GM19372 (cell line): ENCODE measurements around the gene SLC18A2.
"Not testable (repeated sequence)": the region's sequence is repeated elsewhere in the genome, so short reads cannot be mapped to it uniquely, and the experiment has no call there.

Source experiments
- ATAC-seq: cut with Tn5 transposase; IDR thresholded peaks from one replicate; pipeline ENCODE4 v1.9.1; 2021; ENCODE audit warnings: mild to moderate bottlenecking, low read depth, moderate library complexity; ENCODE audit not compliant: unreplicated experiment

The SLC18A2 gene

DNA sequence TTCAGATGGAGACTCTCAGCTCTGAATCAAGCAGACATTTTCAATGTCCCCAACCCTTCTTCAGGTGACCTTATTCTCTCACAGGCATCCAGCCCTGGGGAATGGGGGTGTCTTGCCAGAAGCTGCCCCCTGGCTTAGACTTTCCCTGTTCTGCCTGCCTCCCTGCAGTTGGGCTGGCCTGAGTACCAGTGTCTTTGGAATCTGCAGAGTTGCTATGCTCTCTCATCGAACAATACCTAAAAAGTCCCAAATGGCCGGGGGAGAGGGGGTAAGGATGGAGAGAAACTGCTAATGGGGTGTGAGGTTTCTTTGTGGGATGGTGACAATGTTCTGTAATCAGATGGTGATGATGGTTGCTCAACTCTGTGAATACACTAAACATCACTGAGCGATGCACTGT is 20.6 kb downstream of the SLC18A2 start:
- no peak for ATAC-seq

DNA sequence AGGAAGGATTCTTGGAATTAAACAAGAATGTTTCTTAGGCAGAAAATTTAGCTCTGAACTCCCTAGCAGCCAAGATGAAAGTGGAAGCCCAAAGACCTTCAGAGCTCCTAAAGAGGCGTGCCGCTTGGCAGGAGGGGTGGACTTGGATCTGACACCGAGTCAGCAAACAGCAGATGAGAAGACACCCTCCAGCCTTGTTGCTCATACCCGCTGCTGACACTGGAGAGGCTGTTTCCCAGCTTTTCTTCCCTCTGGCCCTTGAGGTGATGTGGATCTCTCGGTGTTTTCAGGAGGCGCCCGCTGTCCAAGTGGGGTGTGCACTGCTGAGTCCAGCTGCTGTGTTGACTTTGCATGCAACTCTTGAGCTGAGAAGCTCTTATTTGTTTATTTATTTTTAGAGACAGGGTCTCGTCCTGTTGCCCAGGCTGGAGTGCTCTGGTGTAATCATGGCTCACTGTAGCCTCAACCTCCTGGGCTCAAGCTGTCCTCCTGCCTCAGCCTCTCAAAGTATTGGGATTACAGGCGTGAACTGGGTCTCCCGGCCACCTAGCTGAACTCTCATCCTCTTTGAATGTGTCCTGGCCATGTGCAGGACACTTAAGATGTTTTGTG is 21.5 kb downstream of the SLC18A2 start:
- ATAC-seq: no peak

DNA sequence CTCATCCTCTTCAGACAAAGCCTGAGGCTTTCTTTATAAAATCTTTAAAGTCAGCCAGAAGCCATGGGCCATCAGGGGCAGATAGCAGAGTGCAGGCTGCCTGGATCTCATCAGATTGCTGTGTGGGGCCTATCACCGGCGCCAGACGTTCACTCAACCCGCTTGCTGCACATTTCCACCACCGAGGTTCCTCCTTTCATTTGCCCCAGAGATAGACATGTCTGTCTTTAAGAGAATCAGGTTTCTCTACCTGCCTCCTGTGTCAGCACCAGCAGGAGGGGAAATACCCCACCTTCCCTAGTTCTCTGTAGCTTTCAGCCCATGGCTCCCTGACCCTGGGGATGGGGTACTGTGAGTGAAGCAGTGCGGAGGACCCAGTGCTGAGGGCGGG is 22.0 kb downstream of the SLC18A2 start:
- no peak for ATAC-seq

DNA sequence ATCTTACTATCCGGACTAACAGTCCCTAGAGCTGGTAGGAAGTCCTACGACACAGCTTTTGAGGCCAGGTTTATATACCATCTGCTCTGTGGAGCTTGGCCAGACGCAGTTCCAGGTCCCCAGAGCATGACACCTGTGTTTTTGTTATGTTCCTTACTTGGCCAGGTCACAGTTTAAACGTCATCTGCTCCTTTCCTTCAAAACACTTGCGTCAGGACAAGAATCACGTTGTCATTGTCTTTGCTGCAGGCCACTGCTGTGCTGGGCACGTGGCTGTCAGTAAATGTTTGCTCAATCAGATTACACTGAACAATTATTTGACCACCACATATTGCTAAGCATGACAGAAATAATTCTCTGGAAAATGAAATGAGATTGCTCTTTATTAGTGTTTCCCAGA is 23.9 kb downstream of the SLC18A2 start:
- no peak for ATAC-seq

DNA sequence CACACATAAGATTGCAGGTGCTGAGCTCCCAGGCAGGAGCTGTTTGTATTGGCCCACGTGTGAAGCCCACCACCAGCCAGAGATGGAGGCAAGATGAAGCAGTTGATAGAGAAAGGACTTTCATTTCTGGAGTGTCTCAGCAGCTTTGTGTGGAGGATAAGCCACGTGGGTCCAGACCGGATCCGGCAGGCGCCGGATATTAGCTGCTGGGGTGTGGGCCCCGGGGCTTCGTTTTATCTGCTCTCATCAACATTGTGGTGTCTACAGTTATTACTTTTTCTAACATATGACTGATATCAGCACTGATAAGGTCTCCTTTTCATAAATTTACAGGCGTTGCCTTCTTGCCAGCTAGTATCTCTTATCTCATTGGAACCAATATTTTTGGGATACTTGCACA is 25.5 kb downstream of the SLC18A2 start:
- ATAC-seq: no peak

DNA sequence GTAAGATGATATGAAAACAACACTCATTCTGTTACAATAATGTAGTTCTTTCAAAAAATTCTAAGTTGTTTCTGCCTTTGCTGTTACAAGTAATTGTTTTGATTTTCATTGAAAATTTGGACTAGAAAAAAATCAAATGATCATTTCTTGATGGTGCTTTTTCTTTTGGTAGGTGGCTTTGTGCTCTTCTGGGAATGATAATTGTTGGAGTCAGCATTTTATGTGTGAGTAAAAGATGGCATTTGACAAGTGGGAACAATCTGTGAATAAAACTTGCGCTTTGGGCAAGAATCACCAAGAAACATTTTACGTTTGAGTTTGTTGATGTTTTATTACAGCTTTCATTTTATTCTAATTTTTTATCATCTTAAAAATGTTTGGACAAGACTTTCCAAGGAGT is 25.9 kb downstream of the SLC18A2 start:
- ATAC-seq: no peak

DNA sequence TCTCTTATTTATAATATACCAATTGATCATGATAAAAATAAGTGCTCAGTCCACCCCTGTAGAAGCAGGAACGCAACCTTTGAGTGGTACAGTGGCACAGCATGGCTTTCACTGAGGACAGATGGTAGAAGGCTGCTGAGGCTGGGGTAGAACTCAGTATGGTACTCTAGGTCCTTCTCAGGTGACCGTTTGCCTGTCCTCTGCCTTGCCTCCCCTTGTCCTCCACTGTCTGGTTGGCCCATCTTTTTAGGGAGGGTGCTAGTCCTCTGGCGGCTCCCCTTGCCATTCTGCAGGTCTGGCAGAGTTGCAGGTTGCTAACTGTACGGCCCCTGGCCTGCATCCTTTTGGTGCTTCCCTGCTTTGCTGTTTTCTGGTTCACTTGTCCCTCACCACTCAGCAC is 27.3 kb downstream of the SLC18A2 start:
- ATAC-seq: no peak

DNA sequence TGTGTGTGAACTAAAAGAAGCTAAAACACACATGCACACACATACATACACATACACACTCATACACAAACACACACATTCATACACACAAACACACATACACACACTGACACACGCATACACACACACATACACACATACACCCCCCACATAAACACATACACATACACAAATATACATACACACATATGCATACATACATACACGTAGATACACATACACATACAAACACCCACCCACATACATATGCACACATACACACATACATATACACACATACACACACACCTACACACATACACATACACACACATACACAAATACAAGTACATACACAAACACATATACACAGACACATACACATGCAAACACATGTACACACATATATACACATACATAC is 28.0 kb downstream of the SLC18A2 start:
- no peak for ATAC-seq

DNA sequence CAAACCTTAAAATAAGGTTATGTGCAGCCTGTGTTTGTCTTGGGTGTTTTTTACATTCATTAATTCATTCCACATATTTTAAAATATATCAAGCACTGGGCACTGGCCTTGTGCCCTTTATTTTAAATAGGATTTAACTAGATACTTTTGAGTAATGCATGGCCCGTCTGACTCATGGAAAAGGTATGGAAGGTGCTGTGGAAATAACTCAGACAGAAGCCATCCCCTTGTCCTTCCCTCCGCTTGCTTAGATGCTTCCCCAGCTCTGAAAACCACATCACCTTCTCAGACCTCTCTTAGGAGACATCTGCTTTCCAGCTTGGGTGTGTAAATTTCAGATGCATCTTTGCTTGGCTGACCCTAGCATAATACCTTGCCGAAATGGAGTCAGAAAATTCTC is 30.5 kb downstream of the SLC18A2 start:
- ATAC-seq: no peak

DNA sequence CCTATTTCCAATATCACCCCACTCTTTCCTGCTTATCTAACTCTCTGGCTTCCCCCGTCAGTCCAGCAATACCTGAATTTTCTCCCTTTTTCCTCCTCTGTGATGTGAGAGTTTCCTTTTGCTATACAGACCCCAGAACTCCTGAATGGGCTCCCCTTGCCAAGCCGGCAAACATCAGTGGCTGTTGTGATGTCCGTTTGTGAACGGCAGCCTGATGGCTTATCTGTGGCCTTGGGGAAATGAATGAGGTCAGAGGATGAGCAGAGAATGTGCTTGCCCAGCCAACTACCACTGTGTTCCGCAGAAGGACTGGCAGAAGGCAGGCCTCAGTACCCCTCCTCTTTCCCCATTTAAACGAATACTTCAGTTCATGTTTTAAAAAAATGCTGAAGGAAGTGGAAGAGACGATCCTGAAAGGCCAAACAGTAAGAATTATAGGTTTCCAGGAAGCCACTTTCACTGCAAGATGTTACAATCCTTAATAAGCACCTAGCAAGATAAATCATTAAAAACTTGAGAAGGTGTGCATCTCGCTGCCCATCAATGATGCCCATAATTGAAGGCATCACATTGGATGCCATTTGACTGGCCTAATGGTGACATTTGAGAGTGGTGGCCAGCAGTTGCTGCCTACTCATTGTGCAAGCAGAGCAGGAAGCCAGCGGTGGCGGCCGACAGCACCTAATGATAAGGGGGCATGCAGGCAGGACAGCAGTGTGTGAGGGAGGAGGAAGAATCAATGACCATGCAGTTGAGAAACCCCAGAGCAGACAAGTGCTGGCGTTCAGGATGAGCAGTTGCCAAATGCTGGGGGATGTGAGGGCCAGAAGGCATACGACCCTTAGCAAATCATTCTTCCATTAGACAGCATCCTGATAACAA is 31.5 kb downstream of the SLC18A2 start:
- ATAC-seq: no peak

DNA sequence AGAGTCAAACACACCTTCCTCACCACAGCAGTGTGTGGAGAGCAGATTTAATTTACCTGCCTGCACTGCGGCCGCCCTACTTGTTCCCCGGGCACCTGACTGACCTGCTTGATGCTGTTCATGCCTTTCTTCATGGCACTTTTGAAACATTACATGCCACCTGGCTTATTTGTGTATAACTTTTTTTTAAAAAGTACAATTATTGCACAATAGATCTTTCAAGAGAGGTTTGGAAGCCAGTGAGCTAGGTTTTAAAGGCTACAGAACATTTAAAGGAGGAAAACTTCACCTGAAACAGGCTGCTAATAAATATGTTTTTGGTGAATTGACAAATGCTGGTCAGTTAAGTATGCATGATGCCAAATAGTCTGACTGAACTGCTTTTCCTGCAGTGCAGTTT is 33.1 kb downstream of the SLC18A2 start:
- ATAC-seq: no peak

DNA sequence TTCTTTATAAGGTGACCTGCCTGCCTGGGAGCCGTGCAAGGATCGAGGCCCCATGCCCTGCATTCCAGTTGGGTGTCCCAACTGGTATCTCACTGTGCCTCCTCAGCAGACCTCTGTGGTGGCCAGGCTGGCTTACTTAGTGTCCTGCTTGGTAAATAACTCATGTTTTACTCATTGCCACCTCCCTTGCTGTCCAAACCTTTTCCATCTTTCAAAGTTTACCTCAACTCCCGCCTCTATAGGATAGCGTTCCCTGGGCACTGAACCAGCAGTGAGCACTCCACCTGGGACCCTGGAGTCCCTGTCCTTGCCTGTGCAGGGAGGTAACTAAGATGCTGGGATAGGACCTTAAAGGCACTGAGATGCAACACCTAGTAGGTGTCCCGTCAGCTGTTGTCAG is 33.6 kb downstream of the SLC18A2 start:
- no peak for ATAC-seq

DNA sequence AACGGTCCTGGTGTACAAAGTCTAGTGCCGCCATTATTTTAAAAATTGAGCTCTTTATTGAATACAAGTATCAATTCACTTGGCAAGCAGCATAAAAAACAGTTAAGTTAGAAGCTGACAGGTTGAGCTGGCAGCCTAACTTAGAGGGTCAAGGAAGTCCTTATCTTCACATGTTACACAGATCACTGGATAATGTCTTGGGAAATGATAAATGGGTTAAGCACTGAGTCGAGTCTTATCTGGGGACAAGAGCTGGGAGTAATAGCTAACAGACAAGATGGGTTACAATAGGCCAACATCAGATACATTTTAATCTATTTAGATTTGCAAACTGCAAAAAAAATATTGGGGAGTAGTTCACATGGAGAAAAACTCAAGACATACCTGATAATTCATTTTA is 34.2 kb downstream of the SLC18A2 start:
- no peak for ATAC-seq

DNA sequence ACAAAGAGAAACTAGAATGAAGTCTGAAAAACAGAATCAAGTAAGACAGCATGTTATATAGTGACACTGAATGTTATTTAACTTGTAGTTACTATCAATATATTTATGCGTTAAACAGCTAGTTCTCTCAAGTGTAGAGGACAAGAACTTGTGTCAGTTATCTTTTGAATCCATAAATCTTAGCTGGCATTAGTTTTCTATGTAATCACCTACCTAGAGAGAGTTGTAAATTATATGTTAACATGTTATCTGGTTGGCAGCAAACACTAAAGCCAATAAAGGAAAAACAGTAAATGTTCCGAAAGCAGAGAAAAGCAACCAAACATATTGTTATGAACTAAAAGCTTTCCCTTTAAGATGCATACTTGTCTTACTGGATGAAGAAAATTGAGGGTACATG is 36.8 kb downstream of the SLC18A2 start:
- ATAC-seq: no peak

DNA sequence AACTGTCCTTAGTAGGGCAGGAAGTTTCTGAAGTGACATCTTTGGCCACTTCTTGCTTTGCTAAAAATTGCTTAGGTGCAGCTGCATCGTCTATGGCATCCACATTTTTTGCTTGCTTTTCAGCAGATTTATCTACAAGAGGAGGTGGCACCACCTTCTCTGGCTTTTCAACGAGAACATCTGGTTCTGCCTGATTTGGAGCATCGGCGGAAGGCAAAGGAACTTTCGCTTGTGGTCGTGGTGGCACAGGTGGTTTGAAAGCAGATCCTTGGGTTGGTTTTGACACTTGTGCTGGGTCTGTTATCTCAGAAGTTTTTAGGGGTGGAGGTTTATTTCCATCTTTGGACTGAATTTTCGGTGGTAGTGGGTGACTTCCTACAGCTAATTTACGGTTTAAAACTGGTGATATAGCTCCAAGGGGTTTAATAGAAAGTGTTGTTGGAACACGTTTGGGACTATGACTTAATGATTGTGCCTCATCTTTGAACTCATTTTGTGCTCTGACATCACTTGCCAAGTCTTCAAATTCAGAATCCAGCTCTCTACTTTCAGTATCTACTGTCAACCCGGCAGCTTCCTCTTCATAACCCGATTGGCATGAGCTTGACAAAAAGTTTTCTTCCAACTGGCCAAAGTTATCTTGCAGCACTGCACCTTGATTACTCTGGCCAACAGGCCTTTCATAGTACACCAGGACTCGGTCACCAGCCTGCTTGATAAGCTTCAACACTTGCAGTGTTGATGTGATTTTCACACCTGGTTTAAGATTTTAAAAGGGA is 44.0 kb downstream of the SLC18A2 start:
- no peak for ATAC-seq

DNA sequence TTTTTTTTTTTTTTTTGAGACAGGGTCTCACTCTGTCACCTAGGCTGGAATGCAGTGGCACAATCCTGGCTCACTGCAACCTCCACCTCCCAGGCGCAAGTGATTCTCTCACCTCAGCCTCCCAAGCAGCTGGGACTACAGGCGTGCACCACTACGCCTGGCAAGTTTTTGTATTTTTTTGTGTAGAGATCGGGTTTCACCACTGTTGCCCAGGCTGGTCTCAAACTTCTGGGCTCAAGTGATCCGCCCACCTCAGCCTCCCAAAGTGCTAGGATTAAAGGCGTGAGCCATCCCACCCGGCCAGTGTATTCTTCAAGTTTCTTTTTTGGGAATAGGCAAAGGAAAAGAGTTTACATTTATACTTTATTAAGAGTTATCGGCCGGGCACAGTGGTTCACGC is 50.0 kb downstream of the SLC18A2 start:
- ATAC-seq: not testable (repeated sequence)

DNA sequence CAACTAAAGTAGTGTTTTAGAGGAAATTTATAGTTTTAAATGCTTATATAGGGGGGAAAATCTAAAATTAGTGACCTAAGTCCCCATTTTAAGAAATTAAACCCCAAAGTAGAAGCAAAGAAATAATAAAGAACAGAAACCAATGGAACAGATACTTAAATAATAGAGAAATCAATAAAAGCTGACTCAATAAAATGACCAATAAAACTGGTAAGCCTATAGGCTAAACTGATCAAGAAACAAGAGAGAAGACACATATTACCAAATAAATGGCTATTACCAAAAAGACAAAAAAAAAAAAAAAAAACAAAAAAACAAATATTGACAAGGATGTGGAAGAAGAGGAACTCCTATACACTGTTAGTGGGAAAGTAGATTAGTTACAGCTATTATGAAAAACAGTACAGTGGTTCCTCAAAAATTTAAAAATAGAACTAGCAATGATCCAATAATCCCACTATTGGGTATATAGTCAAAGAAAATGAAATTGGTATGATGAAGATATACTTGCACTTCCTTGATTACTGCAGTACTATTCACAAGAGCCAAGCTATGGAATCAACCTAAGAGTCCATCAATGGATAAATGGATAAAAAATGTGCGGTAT is 53.2 kb downstream of the SLC18A2 start:
- no peak for ATAC-seq

DNA sequence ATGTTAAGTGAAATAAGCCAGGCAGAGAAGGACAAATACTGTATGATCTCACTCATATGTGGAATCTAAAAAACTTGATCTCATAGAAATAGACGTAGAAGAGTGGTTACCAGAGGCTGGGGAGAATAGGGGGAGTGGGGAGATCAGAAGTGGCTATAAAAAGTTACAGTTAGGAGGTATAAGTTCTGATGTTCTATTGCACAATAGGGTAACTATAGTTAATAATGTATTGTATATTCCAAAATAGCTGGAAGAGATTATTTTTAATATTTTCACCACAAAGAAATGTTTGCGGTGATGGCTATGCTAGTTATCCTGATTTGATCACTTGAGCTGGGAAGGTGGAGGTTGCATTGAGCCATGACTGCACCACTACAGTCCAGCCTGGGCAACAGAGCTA is 53.8 kb downstream of the SLC18A2 start:
- ATAC-seq: no peak

DNA sequence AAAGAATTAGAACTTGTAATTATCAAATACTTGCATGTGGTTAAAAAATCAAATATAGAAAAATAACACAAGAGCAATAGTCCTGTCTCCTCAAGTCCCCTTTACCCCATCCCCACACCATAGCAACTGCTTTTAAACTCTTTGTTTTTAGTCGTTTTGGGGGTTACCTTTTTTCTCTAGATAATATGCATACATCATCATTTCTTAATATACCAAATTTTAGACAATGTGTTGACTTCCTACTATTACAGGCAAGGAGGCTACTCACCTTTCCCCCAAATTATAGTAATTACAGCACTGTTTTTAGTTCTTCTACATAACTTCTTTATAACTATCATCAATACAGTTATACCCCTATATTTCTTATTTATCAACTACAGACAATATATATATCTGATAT is 57.3 kb downstream of the SLC18A2 start:
- no peak for ATAC-seq

DNA sequence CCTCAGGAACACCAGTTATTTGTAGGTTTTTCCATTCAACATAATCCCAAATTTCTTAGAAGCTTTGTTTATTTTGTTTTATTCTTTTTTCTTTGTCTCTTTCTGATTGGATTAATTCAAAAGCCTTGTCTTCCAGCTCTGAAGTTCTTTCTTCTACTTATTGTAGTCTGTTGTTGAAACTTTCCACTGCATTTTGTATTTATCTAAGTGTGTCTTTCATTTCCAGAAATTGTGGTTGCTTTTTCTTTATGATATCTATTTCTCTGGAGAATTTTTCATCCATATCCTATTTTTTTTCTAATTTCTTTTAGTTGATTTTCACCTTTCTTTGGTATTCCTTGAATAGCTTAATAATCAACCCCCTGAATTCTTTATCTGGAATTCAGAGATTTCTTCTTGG is 58.5 kb downstream of the SLC18A2 start:
- no peak for ATAC-seq

DNA sequence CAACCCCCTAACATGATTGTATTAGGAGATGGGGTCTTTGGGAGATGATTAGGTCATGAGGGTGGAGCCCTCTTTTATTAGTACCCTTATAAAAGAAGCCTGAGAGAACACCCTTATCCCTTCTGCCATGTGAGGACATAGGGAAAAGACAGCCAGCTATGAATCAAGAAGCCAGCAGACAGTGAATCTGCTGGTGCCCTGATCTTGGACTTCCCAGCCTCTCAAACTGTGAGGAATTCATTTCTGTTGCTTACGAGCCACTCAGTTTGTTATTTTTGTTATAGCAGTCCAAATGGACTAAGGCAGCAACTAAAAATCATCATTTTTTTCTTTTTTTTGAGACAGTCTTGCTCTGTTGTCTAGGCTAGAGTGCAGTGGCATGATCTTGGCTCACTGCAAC is 59.8 kb downstream of the SLC18A2 start:
- ATAC-seq: no peak
